ENCODE measurements around the gene BRIP1.

- TF ChIP-seq CTCF (IDR thresholded peaks at IDR 0.05; ENCODE audit: low read depth, low read length) (no peak), EZH2phosphoT487 (IDR thresholded peaks at IDR 0.05; ENCODE audit: low read depth) (no peak)
Measured at GRCh38 chr17:61822326-61823285, 40.7 kb downstream of the BRIP1 start.

Measured in OCI-LY3 (cell line).